Fibroblast of the aortic adventitia (primary cell): ENCODE data around the gene UGT1A5. TPM values are rescaled to one million over a fixed set of nuclear protein-coding genes. Genes with fewer than 3 reads are reported as not detected.

Source experiments
- DNase-seq: peaks from one replicate; pipeline ENCODE4 v3.0.0-alpha.2; 2010; ENCODE audit warnings: low read depth
- H3K4me3 ChIP-seq: 2 replicates; pipeline ENCODE4 v1.5.1; 2011; ENCODE audit warnings: low read depth, mild to moderate bottlenecking, control low read depth, low read length, moderate library complexity
- CTCF ChIP-seq: IDR thresholded peaks from 2 replicates; pipeline ENCODE4 v1.5.1; 2011; ENCODE audit warnings: mild to moderate bottlenecking, low read length, control low read depth, inconsistent platforms; ENCODE audit not compliant: insufficient read depth
- total RNA-seq: library from RNA; depleted of rRNA; stranded (reverse); fragments of >200 nt; gene quantifications from 2 replicates; pipeline ENCODE4 v1.2.3, GENCODE V29; 2012; ENCODE audit warnings: low replicate concordance

UGT1A5 gene
- total RNA-seq, 1 donor, result not detected

- TF ChIP-seq CTCF, result no peak
- H3K4me3 ChIP-seq, result no peak within 1 kb of the TSS
- no peak for DNase-seq
Observed at GRCh38 chr2:233778030-233778429, 65.3 kb downstream of the UGT1A5 start, which contains the start of gene MROH2A. MROH2A (plus strand) TSS chr2:233778330; CDS start chr2:233779359, 1,029 bp downstream.

DNA sequence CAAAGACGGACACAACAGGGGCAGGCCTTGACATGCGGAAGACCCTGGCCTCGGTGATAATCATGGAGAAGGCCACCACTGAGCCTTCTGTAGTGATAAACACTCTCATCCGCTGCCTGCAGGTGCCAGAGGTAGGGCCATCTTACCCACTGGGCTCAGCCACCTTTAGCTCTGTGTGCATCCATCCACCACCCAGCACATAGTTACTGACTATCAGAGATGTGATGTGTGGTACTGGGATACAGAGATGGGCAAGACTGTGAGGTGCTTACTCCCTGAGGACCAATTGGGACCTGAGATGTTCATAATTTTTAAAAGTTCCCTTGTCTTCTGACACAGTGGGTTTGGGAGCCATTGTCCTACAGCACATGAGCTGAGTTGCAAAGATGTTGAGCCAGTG, 67.0 kb downstream of the UGT1A5 start:
- no peak for TF ChIP-seq CTCF
- H3K4me3 ChIP-seq, result no peak overlapping the region
- no peak for DNase-seq

- DNase-seq, result no peak
- TF ChIP-seq CTCF, result no peak
- no peak overlapping the region for H3K4me3 ChIP-seq
Observed at GRCh38 chr2:233780771-233781170, 68.1 kb downstream of the UGT1A5 start.

GRCh38 chr2:233789554-233789953, 76.8 kb downstream of the UGT1A5 start:
- no peak for DNase-seq
- no peak for TF ChIP-seq CTCF
- no peak overlapping the region for H3K4me3 ChIP-seq

DNA sequence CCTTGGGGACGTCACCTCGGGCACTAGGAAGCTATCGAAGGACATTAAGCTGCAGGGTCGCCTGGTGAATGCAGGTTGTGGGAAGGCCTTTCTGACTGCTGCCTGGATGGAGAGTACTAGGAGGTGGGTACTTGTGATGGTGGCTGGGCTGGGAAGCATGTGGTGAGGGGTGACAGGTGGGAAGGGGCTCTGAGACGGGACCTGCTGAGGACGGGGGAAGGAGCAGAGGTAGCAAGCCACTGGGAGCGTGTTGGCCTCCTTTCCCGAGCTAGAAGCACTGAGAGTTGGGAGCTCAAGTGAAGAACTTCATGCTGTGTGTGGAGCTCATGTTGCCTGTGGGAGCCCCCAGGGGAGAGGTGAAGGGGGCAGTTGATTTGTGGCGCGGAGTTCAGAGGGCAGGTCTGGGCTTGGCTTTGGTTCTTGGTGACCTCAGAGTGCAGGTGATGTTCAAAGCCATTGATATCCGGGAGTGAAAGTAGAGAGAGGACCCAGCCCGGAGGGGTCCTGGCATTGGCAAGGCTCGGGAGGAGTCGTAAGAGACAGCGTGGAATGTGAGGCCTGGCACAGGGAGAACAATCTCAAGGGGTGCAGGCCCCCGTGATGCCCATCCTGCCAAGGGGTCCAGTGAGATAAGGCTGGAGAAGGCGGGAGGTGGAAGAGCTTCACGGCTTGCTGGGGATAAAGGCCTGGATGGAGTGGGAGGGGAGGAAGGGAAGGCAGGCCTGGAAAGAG, 78.6 kb downstream of the UGT1A5 start:
- H3K4me3 ChIP-seq, result no peak overlapping the region
- TF ChIP-seq CTCF, result no peak
- DNase-seq, result no peak

DNA sequence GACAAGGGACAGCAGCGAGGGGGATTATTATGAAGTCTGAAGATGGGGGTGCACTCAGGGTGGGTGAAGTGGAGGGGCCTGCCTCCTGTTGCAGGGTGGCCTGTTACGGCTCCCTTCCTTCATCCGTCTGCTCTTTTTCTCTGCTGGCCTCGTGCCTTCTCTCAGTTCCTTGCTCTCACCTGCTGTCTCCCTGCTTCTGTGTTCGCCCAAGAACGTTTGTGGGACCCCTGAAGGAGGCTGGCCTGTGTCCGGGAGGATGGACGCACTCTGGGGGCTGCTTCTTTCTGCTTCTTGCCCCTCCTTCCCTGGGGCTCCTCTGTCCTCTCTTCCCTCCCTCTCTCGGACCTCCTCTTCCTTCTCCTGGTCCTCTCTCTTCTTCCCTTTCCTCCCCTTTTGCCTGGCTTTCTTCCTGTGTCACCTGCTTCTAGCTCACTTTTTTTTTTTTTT, 79.2 kb downstream of the UGT1A5 start:
- no peak for DNase-seq
- no peak for TF ChIP-seq CTCF
- H3K4me3 ChIP-seq, result no peak overlapping the region

- no peak for DNase-seq
Observed at GRCh38 chr2:233792720-233793119, 80.0 kb downstream of the UGT1A5 start.

More at GRCh38 chr2:233792720-233793119, 80.0 kb downstream of the UGT1A5 start:
- no peak overlapping the region for H3K4me3 ChIP-seq
- no peak for TF ChIP-seq CTCF
